ENCODE data around the gene ZNF281. TPM values are rescaled to one million over a fixed set of nuclear protein-coding genes. Genes with fewer than 3 reads are reported as not detected.
"Not testable (repeated sequence)": the region's sequence is repeated elsewhere in the genome, so short reads cannot be mapped to it uniquely, and the experiment has no call there.

Gene ZNF281
- total RNA-seq, 1 donor from 2014 or later: 19.0 TPM

DNA sequence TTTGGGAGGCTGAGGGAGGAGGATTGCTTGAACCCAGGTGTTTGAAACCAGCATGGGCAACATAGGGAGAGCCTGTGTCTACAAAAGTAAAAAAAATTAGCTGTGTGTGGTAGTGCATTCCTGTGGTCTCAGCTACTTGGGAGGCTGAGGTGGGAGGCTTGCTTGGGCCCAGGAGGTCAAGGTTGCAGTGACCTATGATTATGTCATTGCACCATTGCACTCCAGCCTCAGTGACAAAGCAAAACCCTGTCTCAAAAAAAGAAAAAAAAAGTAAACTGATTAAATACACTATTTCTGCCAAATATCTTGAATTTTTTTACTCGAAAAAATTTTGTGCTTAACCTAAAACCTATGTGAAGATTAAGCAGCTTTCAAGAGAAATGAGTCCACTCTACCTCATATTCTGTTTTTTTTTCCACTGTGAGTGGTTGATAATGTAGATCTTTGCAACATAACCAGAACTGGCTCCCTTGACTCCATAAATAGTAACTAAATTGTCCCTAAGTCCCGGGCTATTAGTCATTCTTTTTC is 19.4 kb upstream of the ZNF281 start:
- no peak for DNase-seq (ENCODE audit: extremely low read depth, low read depth, low spot score)

DNA sequence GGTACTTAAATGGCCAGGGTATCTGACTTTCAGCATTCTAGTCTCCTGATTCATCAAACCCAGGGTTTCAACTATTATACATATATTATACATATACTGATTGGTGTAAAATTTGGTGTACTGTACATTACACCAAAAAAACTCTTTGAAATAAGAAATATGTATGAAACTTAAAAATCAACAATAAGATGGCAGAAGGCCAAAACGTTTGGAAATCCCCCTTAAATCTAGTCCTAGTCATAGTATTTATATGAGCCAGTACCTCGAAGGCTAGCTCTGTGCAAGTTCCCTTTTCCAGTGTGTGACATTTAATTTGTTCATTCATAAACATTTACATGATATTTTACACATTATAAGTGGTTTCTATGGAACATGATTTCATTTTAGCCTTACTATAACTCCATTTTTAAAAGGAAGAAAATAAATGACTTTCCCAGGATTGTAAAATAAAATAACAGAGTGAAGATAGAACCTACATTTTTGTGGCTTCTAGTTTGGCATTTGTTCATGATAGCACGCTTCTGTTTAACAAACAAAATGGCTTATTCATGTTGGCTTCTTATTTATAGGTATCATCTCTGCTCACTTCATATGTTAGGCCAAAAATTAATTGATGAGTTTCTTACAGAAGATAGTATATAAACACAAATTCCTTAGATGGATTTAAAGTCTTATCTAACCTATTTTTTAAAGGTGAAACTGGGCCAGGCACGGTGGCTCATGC is 18.8 kb upstream of the ZNF281 start:
- DNase-seq (ENCODE audit: extremely low read depth, low read depth, low spot score): no peak

DNA sequence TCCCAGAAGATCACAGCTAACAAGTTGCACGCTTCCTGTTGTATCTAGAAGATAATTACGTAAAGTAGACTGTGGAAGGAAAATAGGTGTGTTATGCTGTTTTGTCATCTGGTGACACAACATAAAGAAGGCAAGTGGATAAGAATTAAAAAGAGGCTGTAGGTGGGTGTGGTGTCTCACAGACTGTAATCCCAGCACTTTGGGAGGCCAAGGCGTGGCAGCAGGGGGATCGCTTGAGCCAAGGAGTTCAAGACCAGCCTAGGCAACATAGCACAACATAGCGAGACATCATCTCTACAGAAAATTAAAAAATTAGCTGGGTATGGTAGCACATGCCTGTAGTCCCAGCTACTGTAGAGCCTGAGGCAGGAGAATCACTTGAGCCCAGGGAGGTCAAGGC is 17.9 kb upstream of the ZNF281 start:
- no peak for DNase-seq (ENCODE audit: extremely low read depth, low read depth, low spot score)

DNA sequence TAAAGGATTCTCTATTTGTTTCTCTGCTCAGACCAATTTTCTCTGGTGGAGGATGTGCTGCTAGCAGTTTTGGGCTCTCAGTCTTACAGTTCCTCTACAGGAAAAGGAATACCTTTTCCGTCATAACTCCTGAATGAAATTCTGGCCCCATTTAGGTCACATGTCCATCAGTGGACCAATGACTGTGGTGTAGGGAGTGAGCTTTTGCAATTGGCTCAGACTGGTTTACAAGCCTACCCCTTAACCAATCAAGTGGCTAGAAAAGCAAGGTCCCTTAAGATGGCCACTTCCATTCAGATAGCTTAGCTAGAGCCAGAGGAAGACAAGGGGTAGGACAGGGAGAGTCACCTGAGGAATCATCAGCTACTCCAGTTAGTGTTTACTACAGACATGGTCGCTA is 16.4 kb upstream of the ZNF281 start:
- no peak for DNase-seq (ENCODE audit: extremely low read depth, low read depth, low spot score)

DNA sequence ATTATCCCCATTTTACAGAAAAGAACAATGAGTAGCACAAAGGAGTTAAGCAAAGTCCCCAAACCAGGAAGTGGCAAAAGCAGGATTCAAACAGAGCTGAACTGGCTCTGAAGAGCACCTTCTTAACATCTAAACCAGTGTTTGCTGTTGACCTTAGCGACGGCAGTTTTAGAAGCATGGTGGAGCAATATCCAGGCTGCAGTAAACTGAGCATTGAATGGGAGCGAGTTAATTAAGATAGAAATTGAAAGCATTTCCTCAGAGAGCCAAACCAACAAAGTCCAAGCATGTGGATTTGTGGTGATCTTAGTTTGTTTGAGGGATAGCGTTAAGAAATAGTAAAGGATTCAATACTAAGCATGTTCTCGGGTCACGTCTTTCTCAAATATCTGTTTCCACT is 13.4 kb upstream of the ZNF281 start:
- DNase-seq (ENCODE audit: extremely low read depth, low read depth, low spot score): no peak

DNA sequence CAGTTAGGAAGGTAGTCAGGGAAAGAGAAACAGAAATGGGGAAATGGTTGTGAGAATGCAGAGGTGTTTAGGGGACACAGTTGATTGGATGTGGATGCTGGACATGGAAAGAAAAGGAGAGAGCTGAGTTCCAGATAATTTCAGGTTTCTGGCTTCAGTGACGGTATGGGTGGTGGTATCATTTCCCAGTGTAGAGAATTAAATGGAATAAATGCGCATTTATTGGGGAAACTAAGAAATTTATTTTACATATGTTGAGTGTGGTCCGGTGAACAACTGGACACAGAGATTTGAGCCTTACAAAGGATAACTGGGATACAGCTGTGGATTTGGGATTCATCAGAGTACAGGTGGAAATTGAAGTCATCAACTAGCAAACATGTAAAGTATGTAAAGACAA is 12.4 kb upstream of the ZNF281 start:
- DNase-seq (ENCODE audit: extremely low read depth, low read depth, low spot score): no peak

DNA sequence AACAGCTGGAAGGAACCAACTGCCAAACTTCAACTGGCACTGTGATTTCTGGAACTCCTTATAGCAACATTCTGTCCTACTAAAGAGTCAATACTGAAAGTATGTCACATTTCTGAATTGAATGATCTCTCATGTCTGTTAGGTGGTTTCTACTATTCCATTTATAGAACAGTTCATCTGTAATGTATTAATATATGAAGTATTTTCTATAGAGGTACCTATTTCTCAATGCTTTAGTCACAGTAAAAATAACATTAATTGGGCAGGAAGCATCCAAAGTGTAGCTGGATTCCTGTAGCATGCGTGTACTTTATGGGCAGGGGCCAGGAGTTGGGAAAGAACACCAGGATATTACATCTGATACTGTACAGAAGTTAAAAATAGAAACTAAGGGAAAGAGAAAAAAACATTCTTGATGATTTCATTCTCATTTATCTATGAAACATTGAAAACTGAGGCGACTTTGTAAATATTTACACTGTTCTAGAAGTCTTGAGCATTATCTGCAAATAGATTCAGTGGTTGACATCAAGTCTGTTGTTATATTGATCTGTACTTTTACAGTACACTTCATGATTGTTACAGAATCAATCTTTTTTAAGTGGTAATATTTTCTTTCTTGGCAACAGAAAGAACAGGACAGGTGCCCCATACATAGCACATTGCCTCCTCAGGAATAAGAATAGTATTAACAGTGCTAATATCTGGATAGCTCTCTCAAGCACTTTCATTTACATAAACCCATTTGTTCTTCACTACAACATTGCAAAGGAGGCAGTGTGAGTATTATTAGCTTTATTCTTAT is 6.2 kb upstream of the ZNF281 start:
- peak; percentile 82 for DNase-seq (ENCODE audit: extremely low read depth, low read depth, low spot score)

DNA sequence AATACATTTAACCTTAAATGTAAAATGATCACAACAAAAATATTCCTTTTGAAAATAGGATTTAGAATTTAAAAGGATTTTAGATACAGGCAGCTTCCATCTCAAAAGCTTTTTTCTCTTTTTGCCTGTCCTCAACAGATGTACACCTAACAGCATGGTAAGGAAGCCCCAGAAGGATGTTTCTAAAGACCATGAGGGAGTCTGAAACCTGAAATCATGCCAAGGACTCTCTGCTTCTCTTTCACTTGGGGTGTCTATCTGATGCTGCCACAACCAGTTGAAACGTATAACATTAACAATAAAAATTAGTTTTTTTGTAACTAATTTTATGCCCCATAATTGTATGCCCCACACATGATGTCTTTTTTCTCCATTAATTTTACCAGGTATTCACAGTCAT is 5.4 kb upstream of the ZNF281 start:
- DNase-seq (ENCODE audit: extremely low read depth, low read depth, low spot score): no peak

DNA sequence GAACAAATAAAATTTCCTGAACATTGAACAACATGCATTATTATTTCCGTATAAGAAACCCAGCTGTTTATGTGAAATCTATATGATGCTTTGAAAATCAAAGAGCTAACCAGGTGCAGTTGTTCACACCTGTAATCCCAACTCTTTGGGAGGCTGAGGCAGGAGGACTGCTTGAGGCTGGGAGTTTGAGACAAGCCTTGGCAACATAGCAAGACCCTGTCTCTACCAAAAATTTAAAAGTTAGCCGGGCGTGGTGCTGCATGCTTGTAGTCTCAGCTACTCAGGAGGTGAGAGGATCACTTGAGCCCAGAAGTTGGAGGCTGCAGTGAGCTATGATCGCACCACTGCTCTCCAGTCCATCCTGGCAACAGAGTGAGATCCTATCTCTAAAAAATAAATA is 4.8 kb upstream of the ZNF281 start:
- DNase-seq (ENCODE audit: extremely low read depth, low read depth, low spot score): no peak

DNA sequence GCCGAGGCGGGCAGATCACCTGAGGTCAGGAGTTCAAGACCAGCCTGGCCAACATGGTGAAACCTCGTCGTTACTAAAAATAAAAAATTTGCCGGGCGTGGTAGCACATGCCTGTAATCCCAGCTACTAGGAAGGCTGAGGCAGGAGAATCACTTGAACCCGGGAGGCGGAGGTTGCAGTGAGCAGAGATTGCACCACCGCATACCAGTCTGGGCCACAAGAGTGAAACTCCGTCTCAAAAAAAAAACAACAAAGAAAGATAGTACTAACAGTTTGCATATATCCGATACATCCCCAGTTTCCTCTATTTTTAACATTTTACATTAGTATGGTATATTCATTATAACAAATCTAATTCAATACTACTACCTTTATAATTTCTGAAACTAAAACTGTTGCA is 3.9 kb upstream of the ZNF281 start:
- not testable (repeated sequence) for DNase-seq (ENCODE audit: extremely low read depth, low read depth, low spot score)

DNA sequence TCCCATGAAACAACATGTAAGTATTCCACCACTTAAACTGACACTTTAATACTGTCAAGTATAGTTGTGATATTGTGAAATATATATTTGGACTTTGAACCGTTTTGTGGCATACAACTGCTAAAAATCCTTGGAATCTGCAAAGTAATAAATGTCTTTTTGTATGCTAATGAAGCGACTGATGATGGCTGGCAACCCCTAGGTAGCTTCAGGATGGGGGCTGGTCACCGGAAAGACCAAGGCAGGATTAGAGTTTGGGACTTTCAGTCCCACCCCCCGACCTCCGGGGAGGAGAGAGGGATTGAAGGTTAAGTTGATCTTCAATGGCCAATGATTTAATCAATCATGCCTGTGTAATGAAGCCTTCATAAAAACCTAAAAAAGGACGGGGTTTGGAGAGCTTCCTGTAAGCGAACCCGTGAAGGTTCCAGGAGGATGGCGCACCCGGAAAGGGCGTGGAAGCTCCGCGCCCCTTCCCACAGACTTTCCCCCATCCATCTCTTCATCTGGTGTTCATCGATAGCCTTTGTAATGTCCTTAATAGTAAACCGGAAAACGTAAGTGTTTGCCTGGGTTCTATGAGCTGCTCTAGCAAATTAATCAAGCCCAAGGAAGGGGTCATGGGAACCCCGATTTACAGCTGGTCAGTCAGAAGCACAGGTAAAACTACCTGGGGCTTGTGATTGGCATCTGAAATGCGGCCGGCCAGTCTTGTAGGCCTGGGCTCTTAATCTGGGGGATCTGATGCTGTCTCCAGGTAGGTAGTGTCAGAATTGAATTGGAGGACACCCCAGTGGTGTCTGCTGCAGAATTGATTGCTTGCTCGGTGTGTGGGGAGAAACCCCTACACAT is 1.8 kb upstream of the ZNF281 start:
- DNase-seq (ENCODE audit: extremely low read depth, low read depth, low spot score): no peak

DNA sequence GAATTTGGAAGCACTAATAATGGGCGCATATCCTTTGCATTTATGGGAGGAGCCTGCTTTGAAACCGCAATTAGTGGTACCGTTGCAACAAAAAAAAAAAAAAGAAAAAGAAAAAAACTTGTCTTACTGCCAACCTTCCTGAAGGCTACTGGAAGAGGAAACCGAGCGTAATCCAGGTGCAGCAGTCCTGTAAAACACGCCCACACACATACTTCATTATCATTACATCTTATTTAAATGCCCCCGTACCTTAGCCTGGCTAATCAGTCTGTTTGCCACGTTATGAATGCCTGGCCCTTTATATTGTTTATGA is 686 bp upstream of the ZNF281 start:
- DNase-seq (ENCODE audit: extremely low read depth, low read depth, low spot score): no peak

DNA sequence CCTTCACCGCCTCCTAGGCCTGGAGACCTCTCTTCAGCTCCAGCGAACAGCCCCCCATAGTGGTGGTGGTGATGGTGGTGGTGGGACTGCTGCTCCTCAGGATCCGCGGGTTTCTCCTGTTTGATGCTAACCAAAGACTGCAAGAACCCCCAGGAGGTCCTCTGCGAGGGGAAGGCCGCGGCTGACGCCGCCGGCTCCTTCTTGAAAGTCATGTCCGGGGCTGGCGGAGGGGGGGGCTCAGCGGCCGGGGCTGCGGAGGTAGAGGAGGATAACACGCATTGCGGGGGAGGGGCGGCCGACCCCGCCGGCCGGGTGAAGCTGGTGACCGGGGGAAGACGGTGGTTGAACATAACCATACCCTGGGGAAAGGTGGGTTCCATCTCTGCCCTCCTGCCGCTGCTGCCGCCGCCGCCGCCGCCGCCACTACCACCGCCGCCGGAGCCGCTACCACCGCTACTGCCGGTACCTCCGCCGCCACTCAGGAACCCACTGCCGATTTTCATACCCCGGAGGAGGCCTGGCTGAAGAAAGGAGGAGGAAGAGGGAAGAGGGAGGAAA is 554 bp downstream of the ZNF281 start:
- no peak for DNase-seq (ENCODE audit: extremely low read depth, low read depth, low spot score)

DNA sequence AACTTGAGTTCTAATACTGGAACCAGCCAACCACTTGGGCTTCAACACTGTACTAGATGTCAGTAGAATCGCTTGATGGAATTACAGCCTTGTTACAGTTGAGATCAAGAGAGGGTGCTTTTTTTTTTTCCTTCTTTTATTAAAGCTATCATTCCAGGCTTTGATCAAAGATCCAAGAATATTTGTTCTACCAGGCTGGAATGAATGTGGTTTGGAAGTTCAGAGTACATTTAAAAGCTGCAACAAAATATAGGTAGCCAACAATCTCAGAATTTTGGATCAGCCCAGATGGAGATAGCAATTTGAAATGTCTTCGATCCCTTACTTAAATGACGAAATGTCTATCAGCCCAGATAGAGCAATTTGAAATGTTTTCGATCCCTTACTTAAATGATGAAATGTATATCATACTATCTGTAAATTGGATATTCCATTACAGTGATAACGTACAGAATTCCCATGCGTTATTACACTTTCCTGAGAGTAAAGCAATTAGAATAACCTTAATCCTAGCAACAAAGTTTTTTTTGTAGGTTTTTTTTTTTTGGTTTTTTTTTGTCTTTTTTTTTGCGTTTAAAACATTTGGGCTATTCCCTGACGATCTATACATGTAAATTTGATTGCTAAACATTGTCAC is 3.6 kb downstream of the ZNF281 start:
- no peak for DNase-seq (ENCODE audit: extremely low read depth, low read depth, low spot score)

DNA sequence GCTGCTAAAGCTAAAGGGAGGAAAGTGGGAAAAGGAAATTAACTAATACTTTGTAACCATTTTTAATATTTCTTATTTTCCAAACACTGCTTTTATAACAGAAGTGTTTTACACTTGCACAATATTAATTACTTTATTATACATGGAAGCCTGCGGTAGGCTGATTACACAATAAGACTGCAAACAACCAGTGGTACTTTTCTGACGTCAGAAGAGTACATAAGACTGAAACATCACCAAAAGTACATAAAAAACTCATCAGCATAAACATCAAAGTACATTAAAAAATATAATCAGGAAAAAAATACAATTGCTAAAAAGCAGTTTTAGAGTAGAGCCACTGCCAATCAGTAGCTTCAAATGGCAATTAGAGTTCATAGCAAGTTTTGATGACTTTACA is 4.6 kb downstream of the ZNF281 start:
- DNase-seq (ENCODE audit: extremely low read depth, low read depth, low spot score): no peak

DNA sequence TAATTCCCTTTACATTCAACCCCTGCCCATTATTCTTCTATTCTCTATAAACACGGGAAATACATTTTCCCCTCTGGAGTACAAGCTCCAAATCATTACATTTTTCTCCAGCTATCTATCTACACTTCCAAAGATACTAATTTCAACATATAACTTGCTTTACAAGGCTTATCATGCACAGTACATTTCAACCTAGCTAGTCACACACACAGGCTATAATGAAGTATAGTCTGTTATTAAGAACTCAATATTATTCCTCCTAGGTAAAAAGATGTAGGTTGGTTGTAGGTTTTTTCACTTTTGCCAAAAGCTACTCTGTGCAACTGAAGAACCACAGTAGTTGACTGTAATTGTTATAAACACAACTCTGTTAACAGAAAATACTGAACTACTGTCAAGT is 8.1 kb downstream of the ZNF281 start:
- DNase-seq (ENCODE audit: extremely low read depth, low read depth, low spot score): no peak

DNA sequence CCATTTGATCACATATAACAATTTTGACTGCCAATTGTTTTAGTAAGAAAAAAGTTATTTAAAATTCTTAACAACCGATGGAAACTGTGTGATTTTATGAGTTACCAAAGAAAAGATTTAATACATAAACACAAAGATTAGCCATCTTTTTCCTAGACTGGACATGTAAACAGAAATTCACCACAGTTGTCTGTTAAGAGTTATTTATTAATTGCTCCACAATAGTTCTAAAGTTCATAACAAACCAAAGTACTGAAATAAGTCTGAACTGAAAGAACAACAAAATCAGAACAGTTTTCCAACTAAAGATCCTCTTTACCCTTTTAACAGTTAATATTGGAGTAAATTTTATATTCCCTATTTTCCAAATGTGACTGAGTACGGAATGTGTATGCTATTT is 8.6 kb downstream of the ZNF281 start:
- DNase-seq (ENCODE audit: extremely low read depth, low read depth, low spot score): no peak

DNA sequence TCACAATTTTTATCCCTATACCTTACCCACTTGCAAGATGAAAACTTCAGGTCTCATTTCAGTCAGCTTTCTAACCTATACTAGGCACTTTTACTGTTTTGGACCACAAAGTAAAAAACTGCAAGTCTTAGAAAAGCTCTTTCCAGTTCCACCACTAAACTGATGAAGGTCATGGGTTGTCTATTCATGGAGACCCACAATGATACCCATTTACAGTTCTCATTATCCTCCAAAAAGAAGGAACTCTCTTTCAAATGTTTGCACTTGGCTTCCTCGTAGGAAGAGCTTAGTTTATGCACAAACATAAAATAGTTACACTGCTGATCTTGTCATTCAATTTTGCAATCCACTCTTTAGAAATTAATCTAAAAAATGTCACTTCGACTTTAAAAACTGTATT is 9.3 kb downstream of the ZNF281 start:
- no peak for DNase-seq (ENCODE audit: extremely low read depth, low read depth, low spot score)

DNA sequence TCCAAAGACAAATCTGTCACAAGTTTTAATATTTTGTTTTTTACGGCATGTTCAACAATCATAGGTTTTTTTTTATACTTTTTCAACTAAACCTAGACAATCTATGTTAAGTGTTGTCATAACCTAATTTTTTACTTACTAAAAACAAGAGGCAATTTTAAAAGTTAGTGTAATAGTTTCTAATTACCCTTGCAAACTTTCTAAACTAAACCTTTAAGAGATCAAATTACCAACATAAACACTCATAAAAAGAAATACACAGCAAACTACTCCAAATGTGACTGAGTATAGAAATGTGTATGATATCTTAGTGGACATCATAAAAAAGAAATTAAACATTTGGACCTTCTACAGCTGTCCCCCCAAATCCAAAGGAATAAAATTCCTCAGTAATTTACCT is 10.0 kb downstream of the ZNF281 start:
- no peak for DNase-seq (ENCODE audit: extremely low read depth, low read depth, low spot score)

DNA sequence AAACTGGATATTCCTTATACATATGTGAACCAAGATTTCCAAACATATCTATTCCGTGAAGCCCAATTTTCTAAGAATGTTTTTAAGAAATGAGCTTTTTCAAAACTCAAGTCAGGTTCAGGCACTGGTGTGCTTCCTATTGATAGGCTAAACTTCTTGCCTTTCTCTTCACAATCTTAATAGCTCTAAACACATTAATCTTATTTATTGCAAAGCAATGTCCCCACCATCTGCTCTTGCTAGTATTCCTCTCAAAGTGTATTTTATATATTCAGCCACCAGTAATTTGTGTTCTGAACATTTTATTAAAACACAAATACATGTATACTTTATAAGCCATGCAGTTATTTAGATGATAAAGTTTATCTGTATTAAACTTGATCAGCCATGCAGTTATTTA is 11.5 kb downstream of the ZNF281 start:
- no peak for DNase-seq (ENCODE audit: extremely low read depth, low read depth, low spot score)
